ENCODE results near the gene C1R.

Gene C1R

DNA sequence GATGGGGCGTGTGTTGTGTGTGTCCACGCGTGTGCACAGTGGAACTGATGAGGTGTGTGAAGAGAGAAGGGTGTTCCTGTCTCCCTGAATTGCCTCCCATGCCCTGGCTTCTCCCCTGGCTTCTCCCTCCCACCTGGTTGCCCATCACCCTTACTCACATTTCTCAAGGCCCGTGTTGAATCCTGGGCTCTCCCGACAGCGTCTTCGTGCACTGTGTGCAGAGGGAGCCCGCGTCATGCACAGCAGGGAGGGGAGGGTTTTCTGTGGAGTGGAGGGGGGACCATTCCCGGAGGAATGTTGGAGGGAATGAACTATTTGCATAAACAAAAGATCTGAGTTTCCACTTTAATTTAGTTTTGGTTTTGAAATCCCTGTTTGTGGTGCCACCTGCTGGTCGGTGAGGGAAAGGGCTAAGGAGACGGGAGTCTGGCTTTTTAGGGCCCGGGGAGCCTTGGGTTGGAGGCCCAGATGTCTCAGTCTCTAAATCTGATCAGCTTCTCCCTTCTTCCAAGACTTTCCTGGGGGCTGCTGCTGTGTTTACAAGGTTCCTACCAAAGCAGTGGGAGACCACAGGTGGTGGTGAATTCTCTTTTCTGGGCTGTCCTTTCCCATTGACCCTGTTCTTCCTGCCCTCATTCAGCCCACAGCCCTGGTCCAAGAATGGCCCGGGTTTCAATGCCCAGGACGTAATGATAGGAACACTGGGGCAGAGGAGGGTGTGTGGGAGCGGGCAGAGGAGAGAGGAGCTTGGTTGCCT is at the start of gene C1R:
Gene C1R (minus strand): TSS at position 217 of the 757 bp plus-strand sequence. CDS start 57 bp downstream, at position 160.
- DNase-seq = no peak

DNA sequence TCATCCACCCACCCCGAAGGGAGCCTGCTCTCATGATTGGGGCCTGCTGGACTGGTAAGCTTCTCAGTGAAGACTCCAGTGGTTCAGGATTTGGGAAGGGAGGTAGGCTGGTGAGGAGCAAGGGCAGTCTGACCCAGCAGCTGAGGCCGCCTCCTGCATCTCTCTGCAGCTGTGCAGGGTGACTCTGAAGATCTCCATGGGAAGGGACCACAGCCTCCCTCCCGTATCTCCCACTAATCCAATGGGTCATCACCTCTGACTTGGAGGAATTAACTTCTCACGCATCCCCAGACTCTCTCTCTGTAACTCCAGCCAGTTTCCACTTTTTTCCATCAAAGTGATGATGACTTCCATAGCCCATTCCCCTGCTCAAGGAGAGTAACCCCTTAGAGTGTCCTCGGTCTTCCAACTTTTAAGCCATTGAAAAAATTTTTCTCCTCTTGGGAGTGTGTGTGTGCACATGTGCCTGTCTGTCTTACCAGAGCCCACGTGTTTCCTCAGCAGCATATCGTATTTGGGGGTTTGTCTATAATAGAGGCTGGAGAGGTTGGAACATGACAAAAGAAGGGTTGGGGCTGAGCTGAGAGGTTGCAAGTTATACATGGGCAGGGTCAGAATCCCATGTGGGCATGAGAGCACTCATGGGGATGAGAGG is 49.2 kb upstream of the C1R start:
- no peak for DNase-seq

DNA sequence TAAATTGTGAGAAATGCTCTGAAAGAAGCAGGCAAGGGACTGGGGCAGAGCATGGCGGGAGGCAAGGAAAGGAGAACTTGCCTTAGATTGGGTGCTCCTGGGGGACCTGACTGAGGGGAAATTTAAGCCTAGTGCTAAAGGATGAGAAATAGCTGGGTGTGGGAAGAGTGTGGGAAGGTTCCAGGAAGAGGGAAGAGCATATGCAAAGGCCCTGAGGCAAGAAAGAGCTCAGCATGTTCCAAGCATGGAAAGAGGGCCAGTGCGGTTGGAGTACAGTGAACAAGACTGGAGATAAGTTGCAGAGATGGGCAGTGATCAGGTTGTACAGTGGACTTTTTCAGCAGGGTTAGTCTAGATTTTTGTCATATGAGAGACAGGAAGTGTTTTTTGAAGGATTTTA is 47.0 kb upstream of the C1R start:
- no peak for DNase-seq

DNA sequence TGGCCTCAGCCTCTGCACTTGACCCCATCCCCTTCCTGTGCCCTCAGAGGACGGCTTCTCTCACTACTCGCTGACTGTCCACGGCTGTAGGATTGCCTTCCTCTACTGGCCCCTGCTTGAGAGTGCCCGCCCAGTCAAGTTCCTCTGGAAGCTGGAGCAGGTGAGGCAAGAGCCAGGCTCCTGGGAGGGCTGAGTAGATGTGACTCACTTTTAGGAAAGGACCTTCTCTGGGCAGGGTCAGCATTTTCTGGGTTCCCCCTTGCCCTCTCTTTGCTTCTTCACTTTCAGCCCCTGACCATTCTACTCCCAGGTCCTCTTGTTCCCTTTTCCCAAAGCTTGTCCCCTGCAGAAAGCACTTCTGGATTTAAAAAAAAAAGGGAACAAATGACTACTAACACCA is 45.7 kb upstream of the C1R start:
- DNase-seq = no peak

DNA sequence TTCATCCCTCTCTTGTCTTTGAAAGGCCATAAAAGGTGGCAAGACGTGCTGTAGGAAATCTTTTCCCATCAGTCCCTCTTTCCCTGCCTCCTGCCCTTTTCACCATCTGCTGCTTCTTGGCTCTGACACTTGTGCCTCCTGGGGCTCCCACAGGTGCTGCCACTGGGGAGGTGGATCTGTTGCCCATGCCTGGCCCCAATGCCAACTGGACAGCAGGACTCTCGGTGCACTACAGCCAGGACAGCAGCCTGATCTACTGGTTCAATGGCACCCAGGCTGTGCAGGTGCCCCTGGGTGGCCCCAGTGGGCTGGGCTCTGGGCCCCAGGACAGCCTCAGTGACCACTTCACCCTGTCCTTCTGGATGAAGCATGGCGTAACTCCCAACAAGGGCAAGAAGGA is 44.4 kb upstream of the C1R start:
- no peak for DNase-seq

DNA sequence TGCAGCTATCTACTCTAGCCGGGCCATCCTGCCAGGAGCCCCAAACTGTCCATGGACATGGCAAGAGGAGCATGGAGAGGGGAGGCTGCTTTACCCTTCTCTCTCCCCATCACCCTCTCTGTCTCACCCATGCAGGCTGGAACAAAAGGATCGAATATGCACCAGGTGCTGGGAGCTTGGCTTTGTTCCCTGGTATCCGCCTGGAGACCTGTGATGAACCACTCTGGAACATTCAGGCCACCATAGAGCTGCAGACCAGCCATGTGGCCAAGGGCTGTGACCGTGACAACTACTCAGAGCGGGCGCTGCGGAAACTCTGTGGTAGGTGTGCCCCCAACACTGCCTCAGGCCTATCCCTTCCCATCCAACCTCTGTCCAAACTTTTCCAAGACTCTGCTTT is 43.8 kb upstream of the C1R start:
- DNase-seq = no peak

DNA sequence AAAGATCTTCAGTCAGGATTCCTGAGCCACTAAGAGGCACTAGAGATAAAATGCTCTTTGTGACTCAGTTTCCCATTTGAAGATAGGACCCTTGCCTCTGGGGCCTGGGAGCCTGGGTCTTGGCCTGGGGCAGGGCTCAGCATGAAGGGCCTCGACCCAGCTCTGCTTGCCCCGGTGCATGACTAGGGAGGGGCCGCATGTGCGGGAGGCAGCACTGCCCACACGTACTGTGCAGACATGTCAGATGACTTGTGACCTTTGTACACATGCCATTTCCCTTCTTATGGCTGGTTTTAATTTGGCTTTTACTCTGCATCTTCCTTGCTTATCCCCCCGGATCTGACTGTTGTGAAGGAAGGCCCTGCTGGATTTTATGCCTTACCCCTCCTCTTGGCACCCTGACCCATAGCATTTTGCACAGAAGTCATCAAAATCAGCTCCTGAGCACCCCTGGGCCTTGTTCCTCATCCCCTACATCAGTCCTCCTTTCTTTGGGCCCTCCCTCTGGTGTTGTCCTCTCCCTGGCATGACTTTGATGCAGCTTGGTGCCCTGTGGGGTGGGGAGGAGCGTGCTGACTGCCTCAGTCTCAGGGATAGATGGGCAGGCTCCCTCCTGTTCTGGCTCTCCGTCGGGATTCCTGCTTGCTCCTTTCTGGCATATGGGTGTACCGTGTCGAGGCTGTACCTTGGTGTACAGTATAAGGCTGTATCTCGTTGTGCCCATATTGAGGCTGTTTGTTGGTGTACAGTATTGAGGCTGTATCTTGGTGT is 42.3 kb upstream of the C1R start:
- no peak for DNase-seq

DNA sequence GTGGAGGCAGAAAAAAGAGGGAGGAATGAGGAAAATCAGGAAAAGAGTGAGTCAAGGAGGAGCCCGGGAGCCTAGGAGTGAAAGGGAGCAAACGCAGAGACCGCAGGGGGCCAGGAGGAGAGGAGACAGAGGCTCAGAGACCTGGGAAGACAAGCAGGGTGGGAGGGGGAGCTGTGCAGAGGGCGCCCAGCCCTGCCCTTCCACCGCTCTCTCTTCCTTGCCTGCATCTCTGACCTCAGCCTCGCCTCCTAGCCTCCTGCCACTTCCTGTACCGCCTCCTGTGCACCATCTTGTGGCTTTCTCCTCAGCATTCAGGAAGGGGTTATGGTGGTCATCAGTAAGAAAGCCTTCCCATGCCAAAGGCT is 39.2 kb upstream of the C1R start:
- no peak for DNase-seq

DNA sequence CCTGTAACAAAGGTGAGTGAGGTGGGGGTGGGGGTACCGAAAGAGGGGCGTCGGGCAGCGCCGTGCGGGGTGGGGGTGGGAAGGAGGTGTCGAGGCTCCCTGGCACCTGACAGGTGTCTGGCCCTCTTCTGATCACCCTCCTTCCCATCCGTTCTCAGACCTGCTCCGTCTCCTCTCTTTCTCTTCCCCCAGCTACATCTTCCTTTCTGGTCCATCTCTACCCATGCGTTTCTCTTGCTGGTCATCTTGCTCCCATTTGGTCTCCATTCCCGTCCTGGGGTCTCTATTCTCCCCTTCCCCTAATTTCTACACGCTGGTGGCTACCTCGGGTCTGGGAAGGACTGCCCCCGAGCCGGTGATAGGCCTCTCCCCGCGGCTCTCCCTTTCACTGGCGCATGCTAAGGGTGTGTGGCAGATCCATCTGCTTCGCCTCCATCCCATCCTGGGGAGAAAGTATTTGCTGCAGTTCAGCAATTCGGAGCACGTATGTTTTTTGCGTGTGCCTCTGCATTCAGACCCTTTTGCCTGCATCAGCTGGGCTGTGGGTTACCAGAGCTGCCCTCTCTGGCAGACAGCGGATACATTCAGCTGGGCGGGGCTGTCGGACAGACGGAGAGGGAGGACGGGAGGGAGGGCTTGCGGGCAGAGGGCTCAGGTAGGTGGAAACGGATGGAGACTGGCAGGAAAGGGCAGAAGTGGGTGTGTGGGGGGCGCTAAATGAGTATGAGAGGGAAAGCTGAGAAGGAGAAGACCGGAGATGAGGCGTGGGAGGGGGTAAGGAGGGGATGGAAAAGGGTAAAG is 38.7 kb upstream of the C1R start:
- DNase-seq = no peak

DNA sequence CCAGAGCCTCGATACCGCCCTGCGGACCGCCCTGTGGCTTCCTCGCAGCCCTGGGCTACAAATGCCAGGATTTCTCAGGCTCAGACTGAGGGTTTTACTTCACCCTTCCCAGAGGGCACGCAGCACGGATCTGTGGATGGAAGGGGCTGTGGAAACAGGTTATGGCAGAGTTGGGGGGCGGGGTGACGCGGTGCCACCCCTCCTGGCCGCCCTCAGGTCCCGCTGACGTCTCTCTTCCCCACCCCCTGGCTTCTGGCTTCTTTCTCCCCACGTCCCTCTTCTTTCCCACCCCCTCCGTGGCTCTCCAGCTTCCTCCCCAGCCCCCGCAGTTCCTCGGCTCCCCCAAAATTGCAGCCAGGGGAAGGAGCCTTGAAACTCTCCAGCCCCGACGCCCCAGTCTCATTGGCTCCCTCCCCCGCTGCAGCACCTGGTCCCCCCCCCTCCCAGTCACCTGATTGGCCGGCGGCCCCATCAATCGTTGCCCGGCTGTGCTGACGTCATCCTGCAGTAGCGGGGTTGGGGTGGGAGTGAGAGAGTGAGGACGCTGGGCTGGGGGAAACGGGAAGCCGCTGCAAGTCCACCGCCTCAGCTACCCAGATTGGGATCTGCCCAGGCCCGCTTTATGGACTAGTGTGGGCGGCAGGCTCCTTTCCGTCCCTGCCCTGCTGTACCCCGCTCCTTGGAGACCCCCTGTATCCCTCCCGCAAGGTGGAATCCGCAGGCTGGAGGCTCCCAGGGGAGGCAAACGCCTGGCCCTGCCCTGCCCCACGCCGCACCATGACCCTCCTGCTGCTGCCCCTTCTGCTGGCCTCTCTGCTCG is 37.8 kb upstream of the C1R start, which contains the start of gene CLSTN3:
Gene CLSTN3 (plus strand): TSS at position 500 of the 820 bp plus-strand sequence. CDS start 278 bp downstream, at position 778.
- no peak for DNase-seq

DNA sequence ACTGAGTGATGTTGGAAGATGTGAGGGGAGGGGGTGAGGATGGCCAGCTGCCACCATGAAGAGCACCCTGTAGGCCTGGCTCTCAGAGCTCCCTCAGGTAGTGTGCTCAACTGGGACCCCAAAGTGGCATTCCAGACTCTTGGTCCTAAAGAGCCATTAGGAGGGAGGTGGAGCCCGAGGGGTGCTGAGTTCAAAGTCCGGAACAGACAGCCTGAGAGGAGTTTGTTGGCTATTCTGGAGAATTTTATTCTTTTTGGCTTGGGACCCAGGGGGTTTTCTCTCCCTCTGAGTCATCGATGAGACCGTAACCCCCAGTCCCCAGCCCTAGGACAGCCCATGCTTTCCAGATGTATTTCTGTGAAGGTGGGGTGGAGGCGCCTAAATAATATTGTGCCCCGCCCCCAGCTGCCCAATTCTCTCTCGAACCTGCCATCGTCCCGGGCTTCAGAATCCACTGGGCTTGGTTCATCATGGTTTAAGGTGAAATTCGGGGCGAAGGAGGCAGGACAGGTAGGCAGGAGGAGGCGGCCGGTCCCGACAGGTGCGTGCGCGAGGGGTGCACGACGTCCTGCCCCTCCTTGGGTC is 37.1 kb upstream of the C1R start:
- no peak for DNase-seq

DNA sequence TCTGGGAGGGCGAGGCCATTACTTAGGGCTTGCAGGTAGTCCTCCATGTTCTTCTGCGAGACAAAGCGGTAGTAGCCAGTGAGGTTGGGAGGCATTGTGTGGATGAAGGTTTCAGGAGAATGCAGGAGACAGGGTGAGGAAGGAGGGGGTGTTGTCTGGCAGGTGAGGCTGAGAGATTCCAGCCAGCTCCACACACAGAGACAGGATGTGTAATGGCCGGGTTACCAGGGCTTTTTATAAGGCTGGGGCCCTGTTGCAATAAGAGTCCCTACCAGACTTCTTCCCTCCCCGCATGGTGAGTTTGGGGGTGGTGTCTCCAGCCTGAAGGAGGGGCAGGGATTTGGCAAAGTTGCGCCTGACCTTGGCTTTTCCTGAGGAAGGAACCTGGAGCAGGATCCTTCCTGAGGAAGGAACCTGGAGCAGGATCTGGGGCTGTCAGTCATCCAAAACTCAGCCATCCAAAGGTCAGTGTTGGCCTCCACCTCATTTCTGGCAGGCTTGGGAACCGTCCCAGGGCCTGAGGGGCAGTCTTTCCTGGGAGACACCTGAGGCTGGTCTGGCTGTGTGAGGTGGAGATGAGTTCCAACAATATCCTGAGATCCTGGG is 36.5 kb upstream of the C1R start, which contains the start of gene RBP5:
Gene RBP5 (minus strand): TSS at position 209 of the 606 bp plus-strand sequence. CDS start 114 bp downstream, at position 95.
- DNase-seq = no peak

DNA sequence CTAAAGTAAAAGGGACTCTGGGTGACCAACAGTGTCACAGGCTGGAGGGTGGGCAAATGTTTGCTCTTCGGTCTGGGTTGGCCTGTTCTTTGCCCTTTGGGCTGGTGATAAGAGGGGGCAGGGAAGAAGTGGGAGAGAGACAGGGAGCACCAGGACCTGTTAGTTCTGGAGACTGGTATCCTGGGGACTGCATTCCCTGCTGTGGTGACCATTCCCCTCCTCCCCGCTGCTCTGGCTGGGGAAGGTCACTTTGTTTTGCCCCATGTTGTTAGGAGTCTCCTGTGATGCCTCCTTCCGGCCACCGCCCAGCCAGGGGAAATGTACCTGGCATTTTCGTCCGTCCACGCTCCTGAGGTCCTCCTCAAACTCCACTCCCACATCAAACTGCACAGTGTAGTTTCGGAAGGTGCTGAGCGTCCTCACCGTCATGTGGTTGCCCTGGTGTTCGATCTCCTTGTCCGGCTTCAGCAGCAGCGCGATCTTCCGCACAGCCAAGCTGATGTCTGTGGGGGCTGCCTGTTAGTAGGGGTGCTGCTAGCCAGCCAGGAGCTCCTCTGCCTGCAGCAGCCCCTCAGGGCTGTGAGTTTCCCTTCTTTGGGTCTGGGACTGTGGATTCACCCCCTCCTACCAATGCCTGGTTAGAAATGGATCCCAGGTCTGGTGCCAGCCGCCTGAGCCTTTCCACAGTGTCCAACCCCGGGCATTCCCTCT is 35.8 kb upstream of the C1R start:
- no peak for DNase-seq

DNA sequence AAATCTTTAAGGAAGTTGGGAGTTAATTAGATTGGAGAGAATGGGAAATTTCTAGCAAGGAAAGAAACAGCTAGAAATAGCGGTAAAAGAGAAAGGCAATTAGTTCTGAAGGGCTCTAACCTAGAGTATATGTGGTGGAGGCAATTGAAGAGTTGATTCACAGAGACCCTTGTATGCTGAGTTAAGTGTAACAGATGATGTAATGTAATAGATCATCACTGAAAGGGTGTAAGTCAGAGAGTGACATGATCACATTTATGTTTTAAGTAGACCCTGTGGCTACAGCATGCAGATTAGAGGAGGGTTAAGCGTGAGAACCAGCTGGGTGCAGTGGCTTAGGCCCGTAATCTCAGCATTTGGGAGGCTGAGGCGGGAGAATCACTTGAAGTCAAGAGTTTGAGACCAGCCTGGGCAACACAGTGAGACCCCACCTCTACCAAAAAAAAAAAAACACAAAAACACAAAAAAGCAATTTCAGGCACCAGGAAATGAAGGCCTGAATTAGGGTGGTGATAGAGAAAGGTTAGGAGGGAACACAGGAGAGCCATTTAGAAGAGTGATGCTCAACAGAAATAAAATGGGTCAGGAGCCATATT is 33.5 kb upstream of the C1R start:
- no peak for DNase-seq

DNA sequence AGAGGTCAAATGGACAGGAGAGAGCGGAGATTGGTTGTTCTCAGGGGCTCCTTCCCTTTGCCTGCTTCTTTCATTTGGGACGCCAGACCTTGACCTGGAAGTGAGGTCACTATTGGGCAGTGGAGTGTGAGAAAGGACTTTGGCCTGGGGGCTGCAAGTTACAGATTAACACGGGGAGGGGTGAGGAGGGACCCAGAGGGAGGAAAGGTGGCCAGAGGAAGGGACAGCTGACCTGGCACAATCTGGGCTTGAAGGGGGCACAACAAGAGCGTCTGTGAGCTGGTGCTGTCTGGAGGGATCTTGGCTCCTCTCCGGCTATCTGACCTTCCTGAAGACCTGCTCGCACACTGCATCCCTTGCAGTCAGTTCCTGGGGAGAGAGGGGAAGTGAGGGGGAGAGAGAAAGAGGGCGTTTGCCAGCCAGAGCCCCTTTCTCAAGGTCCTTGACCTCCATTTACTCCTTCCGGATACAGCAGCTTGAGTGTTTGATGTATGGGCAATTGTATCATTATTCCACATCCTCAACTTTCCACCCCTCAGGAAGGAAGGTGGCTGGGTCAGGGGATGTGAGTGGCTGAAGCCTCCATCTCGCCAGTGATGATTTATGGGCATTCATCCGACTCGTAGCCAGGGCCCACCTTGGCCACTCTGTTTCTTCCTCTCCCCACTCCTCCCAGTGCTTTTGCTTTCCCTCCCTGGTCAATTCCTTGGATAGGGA is 31.7 kb upstream of the C1R start:
- no peak for DNase-seq

DNA sequence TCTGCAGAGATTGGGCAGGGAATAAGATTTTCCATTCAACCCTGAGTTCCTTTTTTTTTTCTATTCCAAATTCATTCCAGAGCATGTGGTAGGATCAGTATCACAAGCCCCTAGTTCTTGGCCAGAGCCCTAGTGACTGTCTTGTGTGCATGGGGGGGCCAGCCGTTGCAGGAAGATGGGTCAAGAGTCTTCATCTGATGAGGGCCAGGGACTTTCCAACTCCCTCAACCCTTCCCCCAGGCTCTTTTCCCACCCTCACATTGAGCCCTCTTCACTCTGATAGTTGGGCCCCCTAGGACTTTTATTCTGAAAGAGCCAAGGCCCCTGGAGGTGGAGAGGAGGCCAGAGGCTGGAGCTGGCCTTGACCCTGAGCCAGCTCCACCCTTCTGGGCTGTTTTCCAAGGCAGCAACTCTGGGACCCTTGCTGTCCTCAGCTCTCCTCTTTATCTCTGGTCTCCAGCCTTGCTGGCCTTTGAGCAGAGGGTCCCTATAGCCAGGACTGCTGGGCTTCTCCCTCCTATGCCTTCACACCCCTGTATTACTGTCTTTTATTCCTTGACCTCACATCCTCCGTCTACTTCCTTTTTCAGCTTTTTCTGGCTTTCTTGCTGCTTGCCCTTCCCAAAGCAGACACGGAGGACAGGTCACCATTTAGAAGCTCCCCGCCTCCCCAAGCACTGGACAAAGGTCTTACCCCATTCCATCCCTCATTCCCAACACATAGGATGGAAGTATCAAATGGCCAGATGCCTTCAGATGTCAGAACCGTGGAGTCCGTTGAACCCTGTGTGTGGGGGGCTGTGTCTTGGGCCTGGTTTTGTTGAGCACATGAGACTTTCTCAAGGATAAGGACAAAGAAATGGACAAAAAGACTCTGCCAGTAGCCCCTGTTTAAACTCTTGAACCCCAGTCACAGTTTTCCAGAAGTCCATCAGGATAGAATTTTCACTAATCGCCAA is 30.8 kb upstream of the C1R start:
- DNase-seq = no peak

DNA sequence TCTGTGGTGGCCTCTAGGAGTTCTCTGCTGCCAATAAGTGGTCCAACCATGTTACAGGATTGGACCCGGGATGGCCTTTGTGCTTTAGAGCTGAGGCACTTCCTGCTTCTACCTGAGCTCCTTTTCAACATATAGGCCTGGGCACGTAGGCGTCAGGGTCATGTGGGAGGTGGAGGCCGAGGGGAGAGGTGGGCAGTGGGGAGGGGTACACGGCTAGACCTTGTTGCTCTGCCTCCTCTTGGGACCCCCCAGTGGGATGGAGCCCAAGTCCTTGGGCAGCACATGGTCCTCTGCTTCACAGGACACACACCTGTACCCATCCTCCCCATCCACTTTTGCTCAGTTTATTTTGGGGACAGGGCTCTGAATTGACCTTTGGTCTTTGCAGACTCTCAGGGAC is 29.1 kb upstream of the C1R start:
- no peak for DNase-seq

DNA sequence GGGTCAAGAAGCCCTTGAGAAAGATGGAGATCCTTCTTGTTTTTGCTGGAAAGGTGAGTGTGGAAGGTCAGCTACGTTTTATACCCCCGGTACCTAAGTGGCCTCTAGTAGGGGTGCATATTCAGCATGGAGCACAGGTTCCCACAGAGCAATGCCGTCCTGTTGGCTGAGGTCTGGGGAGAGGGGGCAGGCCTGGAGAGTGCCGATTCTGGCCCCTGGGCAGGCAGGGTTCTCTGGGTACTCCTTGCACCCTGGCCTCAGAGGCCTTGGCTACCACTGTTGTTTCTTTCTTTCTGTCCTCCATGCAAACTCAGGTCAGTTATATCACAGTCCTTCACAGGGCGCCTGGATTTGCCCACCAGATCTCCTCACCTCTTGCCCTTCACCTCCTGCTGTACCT is 27.9 kb upstream of the C1R start:
- DNase-seq = no peak
